T-helper 2 cell treated with Interferon-gamma antibody and Interleukin-4, amounts not matched to agents 100 ng/mL and 5 ng/mL, for 36 hours (primary cell): ENCODE results near the gene CCNT2. TPM values are rescaled to one million over a fixed set of nuclear protein-coding genes. Genes with fewer than 3 reads are reported as not detected.
"Not testable (repeated sequence)": the region's sequence is repeated elsewhere in the genome, so short reads cannot be mapped to it uniquely, and the experiment has no call there.

Experiments
- intact Hi-C: fragments of 100-400 bp; cut with micrococcal nuclease; formaldehyde crosslinking; loops from one replicate; pipeline ENCODE4 v1.15.1; 2023
- total RNA-seq: library from RNA; stranded (reverse); gene quantifications from 2 replicates; pipeline ENCODE4 v1.2.3, GENCODE V29; 2022

Gene CCNT2
- 43.2 and 43.7 TPM in 2 replicates for total RNA-seq

- intact Hi-C loops = loop anchor here (1.0 to 10.0 kb wide), 10 partner anchors 34 to 1200 kb away; partner anchors contain the start of genes CXCR4, DARS1, MCM6 and RAB3GAP1
These were observed at the start of gene CCNT2 for GRCh38 chr2:134918526-134919340. Gene CCNT2 (plus strand): TSS chr2:134918822. CDS start chr2:134918855, 33 bp downstream.

- intact Hi-C loops = no loop called here
These were observed 48.5 kb upstream of the CCNT2 start for GRCh38 chr2:134869946-134870736.

- intact Hi-C loops = no loop called here
These were observed 45.5 kb upstream of the CCNT2 start for GRCh38 chr2:134873152-134873551.

GRCh38 chr2:134875309-134875708, 43.3 kb upstream of the CCNT2 start:
- intact Hi-C loops = no loop called here

- intact Hi-C loops = no loop called here
These were observed 35.8 kb upstream of the CCNT2 start for GRCh38 chr2:134882773-134883172.

- intact Hi-C loops = no loop called here
These were observed 34.9 kb upstream of the CCNT2 start for GRCh38 chr2:134883552-134884293.

GRCh38 chr2:134884435-134884834, 34.2 kb upstream of the CCNT2 start:
- intact Hi-C loops = no loop called here

- intact Hi-C loops = loop anchor here (10.0 kb wide), 1 partner anchor 1008 kb away; no protein-coding TSS in a partner anchor
These were observed 26.2 kb upstream of the CCNT2 start for GRCh38 chr2:134892282-134893035.

- intact Hi-C loops = loop anchor here (1.0 to 10.0 kb wide), 4 partner anchors 116 to 1013 kb away; no protein-coding TSS in a partner anchor
These were observed 20.7 kb upstream of the CCNT2 start for GRCh38 chr2:134897932-134898331.

GRCh38 chr2:134899204-134899603, 19.4 kb upstream of the CCNT2 start:
- intact Hi-C loops = loop anchor here (5.0 to 10.0 kb wide), 3 partner anchors 117 to 1014 kb away; no protein-coding TSS in a partner anchor

- intact Hi-C loops = no loop called here
These were observed 18.5 kb upstream of the CCNT2 start for GRCh38 chr2:134900151-134900550.

- intact Hi-C loops = not testable (repeated sequence)
These were observed 14.9 kb upstream of the CCNT2 start for GRCh38 chr2:134903701-134904100.

- intact Hi-C loops = no loop called here
These were observed 13.5 kb upstream of the CCNT2 start for GRCh38 chr2:134905168-134905567.

GRCh38 chr2:134906726-134907125, 11.9 kb upstream of the CCNT2 start:
- intact Hi-C loops = no loop called here

- intact Hi-C loops = not testable (repeated sequence)
These were observed 11.0 kb upstream of the CCNT2 start for GRCh38 chr2:134907441-134908116.

- intact Hi-C loops = loop anchor here (10.0 kb wide), 1 partner anchor 196 kb away; the partner anchor contains the start of gene TMEM163
These were observed 7.7 kb upstream of the CCNT2 start for GRCh38 chr2:134910763-134911399.

GRCh38 chr2:134911400-134911785, 7.2 kb upstream of the CCNT2 start:
- intact Hi-C loops = loop anchor here (10.0 kb wide), 1 partner anchor 197 kb away; the partner anchor contains the start of gene TMEM163

GRCh38 chr2:134912361-134912760, 6.3 kb upstream of the CCNT2 start:
- intact Hi-C loops = loop anchor here (10.0 kb wide), 1 partner anchor 198 kb away; the partner anchor contains the start of gene TMEM163

- intact Hi-C loops = loop anchor here (5.0 to 10.0 kb wide), 2 partner anchors 35 to 203 kb away; partner anchors contain the start of gene TMEM163
These were observed 1.2 kb upstream of the CCNT2 start for GRCh38 chr2:134917360-134917865.
